ENCODE results near the gene CRADD. TPM values are rescaled to one million over a fixed set of nuclear protein-coding genes. Genes with fewer than 3 reads are reported as not detected.

CRADD gene
- total RNA-seq, 2 donors from 2014 or later: 27.2 to 75.2 TPM

DNA sequence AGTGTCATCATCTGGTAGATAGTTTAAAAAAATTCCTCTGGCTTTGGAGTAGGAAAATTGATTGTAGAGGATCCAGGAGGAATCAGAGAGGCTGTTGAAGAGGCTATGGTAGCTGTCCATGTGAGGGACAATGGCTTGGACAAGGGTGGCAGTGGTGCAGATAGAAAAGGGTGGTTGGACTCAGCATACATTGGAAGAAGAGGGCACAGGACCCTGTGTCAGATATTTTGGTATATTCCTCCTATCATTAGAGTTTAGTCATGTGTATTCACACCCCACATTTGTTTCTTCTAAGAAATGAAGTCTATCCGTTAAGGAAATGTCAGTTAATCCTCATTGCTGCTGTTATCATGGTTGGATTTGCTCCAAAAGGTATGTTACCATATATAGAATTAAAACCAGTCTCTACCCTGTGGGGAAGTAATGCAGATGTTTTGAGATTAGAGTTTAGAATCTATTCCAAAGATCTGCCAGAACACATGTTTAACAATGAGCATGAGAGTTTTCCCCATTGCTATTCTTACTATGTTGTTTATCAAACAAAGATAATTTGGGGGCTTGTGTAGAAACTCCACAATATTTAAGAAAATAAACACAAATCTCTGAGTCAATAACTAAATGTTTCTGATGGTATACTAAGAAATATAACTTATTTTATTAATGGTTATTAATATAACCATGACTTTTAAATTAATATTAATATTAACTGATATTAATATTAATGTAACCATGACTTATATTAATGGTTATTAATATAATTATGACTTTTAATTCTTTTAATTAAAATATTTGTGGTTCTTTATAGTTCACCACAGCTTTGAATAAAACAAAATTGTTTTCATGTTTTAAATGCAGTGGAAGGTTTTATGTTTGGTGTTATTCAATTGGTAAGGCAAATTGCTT, 80.9 kb downstream of the CRADD start:
- Histone ChIP-seq H3K27ac (no peak overlapping the region), H3K27me3 (no peaks in the 10 kb centered on the region), H3K4me3 (no peak overlapping the region), H3K4me1 (peaks cover 16% of the 10 kb centered on the region), H3K9me3 (peaks cover 0 to 6% (median 0%) of the 10 kb centered on the region in 3 donors), H3K36me3 (replicated peaks in 1 of 2; ENCODE audit: insufficient read depth in 1 of 2, low read depth in 2 of 2) (no peaks in the 10 kb centered on the region)
- DNase-seq: no peak
- intact Hi-C loops (cut with DNase I): no loop called here
- 26 to 33% methylated on average over 1 of the region's 1 CpG for WGBS, 2 donors
- ATAC-seq: no peak
- TF ChIP-seq, protein P1, sequence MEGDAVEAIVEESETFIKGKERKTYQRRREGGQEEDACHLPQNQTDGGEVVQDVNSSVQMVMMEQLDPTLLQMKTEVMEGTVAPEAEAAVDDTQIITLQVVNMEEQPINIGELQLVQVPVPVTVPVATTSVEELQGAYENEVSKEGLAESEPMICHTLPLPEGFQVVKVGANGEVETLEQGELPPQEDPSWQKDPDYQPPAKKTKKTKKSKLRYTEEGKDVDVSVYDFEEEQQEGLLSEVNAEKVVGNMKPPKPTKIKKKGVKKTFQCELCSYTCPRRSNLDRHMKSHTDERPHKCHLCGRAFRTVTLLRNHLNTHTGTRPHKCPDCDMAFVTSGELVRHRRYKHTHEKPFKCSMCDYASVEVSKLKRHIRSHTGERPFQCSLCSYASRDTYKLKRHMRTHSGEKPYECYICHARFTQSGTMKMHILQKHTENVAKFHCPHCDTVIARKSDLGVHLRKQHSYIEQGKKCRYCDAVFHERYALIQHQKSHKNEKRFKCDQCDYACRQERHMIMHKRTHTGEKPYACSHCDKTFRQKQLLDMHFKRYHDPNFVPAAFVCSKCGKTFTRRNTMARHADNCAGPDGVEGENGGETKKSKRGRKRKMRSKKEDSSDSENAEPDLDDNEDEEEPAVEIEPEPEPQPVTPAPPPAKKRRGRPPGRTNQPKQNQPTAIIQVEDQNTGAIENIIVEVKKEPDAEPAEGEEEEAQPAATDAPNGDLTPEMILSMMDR (IDR thresholded peaks at IDR 0.05): no peak

DNA sequence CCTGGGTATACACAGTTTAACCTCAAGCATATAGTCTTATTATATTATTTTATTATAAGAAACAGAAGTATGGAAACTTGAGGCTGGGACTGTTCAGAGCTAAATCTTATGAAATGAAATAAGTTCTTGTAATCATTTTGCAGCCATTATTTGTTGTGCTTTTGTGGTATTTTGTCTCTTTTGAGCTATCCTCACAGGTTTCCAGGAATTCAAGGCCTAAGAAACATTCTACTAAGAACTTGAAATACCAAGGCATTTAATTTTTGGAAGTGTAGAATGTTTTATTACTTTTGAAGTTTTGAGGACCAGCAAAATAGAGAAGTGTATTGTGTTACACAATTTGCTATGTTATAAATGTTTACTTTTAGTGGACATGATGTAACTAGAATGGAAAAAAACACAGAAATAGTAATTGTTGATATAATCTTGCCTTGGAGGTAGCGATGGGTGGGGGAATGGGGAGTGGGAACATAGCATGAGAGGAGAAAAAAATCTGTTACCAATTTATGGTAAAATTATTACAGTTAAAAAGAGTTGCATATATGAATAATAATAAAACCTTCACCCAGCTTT, 81.7 kb downstream of the CRADD start:
- 33 to 35% methylated on average over 1 of the region's 1 CpG for WGBS, 2 donors
- Histone ChIP-seq H3K4me3 (no peak overlapping the region), H3K4me1 (peaks cover 16% of the 10 kb centered on the region), H3K27ac (peak overlapping the region in 1 of 4 donors; percentile 66), H3K36me3 (replicated peaks in 1 of 2; ENCODE audit: insufficient read depth in 1 of 2, low read depth in 2 of 2) (no peaks in the 10 kb centered on the region), H3K27me3 (no peaks in the 10 kb centered on the region), H3K9me3 (peaks cover 0 to 4% (median 0%) of the 10 kb centered on the region in 3 donors)
- no peak for ATAC-seq
- TF ChIP-seq, protein P1 (IDR thresholded peaks at IDR 0.05): no peak
- TF ChIP-seq POLR2A (IDR thresholded peaks at IDR 0.05): no peak
- no peak for DNase-seq
- intact Hi-C loops (cut with DNase I): no loop called here

DNA sequence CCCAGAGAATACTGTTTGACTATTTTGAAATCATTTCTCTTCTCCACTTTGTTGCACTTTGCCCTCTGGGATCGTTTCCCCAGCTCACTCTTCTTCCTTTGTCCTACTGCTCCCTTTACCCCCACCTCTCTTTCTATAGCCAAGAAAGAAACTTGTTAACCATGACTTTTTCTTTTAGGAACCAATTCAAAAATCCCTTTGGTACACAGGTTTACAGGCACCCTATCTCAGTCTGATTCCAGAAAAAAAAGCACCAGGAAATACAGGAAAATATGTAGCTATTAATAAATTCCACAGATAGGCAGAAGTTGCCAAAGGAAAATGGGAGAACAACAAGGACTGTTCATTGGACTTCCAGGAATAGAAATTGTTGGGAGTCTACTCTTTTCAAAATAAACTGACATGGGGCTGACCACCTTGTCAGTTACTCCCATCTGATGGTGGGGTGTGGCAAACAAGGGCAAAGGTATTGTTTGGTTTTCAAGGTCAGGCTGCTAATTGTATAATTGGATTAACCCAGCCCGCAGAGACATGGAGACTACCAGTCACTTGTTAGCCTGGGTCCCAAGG, 82.4 kb downstream of the CRADD start:
- no peak overlapping the region for H3K4me3 ChIP-seq
- no peaks in the 10 kb centered on the region for H3K9me3 ChIP-seq
- 17 to 25% methylated on average over 2 of the region's 2 CpGs for WGBS, 2 donors
- intact Hi-C loops (cut with DNase I): no loop called here
- H3K27ac ChIP-seq: peak overlapping the region in 3 of 4 donors; percentile 20 to 66 (median 43)
- peak; percentile 47 for ATAC-seq
- H3K27me3 ChIP-seq: no peaks in the 10 kb centered on the region
- no peak for DNase-seq
- peaks cover 16% of the 10 kb centered on the region for H3K4me1 ChIP-seq
- no peaks in the 10 kb centered on the region for H3K36me3 ChIP-seq (replicated peaks in 1 of 2; ENCODE audit: insufficient read depth in 1 of 2, low read depth in 2 of 2)
- no peak for TF ChIP-seq POLR2A (IDR thresholded peaks at IDR 0.05)
- TF ChIP-seq, protein P1 (IDR thresholded peaks at IDR 0.05): no peak

DNA sequence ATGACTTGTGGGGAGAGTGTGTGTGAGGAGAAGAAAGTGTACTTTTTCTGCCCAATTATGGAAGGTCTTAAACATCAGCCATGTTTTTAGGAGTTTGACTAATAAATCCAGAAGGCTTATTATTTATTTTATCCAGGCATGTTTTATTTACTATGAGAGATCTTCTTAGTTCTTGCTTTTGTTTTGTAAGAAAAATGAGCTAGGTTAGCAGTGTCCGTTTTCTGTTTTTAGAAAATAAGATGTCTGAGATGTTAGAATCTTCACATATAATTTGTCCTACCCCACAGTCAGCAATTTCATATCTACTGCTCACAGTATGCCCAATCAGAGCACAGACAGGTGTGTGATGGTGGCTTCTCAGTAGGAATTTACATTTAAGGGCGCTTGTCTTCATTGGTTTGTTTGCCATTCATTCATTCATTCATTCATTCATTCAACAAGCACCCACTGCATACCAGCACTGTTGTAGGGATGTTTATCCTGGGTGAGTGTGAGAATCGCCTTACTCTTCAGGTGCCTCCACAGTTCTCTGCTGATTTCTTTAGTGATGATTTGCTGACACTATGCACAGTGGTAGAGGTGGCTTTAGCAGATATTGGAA, 83.2 kb downstream of the CRADD start:
- no peak overlapping the region for H3K27ac ChIP-seq
- no peaks in the 10 kb centered on the region for H3K9me3 ChIP-seq
- WGBS, 2 donors: 95 to 96% methylated on average over 3 of the region's 3 CpGs
- H3K4me3 ChIP-seq: no peak overlapping the region
- H3K4me1 ChIP-seq: peaks cover 16% of the 10 kb centered on the region
- no peaks in the 10 kb centered on the region for H3K27me3 ChIP-seq
- no peaks in the 10 kb centered on the region for H3K36me3 ChIP-seq (replicated peaks in 1 of 2; ENCODE audit: insufficient read depth in 1 of 2, low read depth in 2 of 2)
- TF ChIP-seq, protein P1 (IDR thresholded peaks at IDR 0.05): no peak
- TF ChIP-seq POLR2A (IDR thresholded peaks at IDR 0.05): no peak
- DNase-seq (no peak), ATAC-seq (no peak)
- intact Hi-C loops (cut with DNase I): no loop called here

All from body of pancreas (tissue), 4 donors.